Measurements from ENCODE around the gene MYO9A. TPM values are rescaled to one million over a fixed set of nuclear protein-coding genes. Genes with fewer than 3 reads are reported as not detected.

The MYO9A gene, protein sequence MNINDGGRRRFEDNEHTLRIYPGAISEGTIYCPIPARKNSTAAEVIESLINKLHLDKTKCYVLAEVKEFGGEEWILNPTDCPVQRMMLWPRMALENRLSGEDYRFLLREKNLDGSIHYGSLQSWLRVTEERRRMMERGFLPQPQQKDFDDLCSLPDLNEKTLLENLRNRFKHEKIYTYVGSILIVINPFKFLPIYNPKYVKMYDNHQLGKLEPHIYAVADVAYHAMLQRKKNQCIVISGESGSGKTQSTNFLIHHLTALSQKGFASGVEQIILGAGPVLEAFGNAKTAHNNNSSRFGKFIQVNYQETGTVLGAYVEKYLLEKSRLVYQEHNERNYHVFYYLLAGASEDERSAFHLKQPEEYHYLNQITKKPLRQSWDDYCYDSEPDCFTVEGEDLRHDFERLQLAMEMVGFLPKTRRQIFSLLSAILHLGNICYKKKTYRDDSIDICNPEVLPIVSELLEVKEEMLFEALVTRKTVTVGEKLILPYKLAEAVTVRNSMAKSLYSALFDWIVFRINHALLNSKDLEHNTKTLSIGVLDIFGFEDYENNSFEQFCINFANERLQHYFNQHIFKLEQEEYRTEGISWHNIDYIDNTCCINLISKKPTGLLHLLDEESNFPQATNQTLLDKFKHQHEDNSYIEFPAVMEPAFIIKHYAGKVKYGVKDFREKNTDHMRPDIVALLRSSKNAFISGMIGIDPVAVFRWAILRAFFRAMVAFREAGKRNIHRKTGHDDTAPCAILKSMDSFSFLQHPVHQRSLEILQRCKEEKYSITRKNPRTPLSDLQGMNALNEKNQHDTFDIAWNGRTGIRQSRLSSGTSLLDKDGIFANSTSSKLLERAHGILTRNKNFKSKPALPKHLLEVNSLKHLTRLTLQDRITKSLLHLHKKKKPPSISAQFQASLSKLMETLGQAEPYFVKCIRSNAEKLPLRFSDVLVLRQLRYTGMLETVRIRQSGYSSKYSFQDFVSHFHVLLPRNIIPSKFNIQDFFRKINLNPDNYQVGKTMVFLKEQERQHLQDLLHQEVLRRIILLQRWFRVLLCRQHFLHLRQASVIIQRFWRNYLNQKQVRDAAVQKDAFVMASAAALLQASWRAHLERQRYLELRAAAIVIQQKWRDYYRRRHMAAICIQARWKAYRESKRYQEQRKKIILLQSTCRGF (N-terminal part only)
- 59.0 and 60.1 TPM in 2 replicates for total RNA-seq

DNA sequence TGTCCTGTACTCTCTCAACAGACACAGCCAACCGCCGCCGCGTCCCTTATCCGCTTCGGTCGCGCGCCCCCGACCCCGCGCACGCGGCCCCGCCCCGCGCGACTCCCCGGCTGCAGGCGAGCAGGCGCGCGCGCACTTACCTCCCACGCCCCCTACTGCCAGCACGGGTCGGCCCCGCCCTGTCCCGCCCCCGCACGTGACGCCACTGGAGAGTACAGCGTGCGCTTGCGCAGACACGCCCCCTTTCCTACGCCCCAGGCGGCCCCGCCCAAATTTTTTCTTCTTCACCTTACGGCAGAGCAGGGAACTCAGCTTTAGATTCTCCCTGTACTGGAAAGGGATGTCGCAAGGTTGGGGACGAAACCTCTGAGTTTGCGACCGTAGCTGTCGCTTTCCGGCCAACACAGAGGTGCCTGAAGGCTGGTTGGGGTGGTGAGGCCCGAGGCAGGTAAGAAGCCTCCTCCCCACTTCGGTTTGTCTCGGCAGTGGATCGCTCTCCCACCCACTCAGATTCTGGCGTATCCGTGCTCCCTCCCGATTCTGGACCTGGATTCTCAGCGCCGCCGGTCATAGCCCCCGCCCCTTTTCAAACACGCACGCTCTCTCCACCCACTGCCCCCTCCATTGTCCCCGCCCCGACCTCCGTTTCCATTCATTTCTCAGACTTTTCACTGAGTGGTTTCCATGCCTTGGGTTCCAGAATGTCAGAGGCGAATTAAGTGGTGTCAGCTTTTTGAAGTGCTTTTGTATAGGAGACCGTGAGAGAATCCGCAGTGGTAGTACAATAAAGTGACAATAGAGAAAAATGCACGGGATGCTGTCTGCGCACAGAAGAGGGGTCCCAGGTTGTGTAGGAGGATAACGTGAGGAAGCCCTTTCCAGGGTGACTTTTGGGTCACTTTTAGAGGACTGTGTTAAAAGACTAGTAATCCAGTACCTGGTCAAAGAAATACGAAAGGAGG is at the start of gene MYO9A, which contains the start of gene SENP8:
Gene MYO9A (minus strand): TSS at position 134 of the 962 bp plus-strand sequence. CDS start 71,587 bp downstream, outside the sequence.
Gene SENP8 (plus strand): TSS at position 387 of the 962 bp plus-strand sequence. CDS start 21,221 bp downstream, outside the sequence.
- Histone ChIP-seq H3K4me2 (ENCODE audit: insufficient read depth, low read length) (peak within 1 kb of the TSS; percentile 93), H4K20me1 (ENCODE audit: insufficient read depth, low read length) (peaks cover 21% of the 10 kb centered on the region), H3K27me3 (ENCODE audit: insufficient read depth, low read length) (no peaks in the 10 kb centered on the region), H3K79me2 (ENCODE audit: insufficient read depth, low read length) (peaks cover 45% of the 10 kb centered on the region), H2AFZ (ENCODE audit: low read length) (peak within 1 kb of the TSS; percentile 96), H3K4me3 (ENCODE audit: insufficient read depth, low read length) (peak within 1 kb of the TSS; percentile 82), H3K36me3 (ENCODE audit: insufficient read depth, low read length) (no peaks in the 10 kb centered on the region), H3K9me3 (ENCODE audit: low read depth, low read length) (no peaks in the 10 kb centered on the region), H3K27ac (ENCODE audit: low read depth, low read length) (peak within 1 kb of the TSS; percentile 95), H3K4me1 (ENCODE audit: insufficient read depth, low read length) (peaks cover 9% of the 10 kb centered on the region)
- TF ChIP-seq, protein P1, sequence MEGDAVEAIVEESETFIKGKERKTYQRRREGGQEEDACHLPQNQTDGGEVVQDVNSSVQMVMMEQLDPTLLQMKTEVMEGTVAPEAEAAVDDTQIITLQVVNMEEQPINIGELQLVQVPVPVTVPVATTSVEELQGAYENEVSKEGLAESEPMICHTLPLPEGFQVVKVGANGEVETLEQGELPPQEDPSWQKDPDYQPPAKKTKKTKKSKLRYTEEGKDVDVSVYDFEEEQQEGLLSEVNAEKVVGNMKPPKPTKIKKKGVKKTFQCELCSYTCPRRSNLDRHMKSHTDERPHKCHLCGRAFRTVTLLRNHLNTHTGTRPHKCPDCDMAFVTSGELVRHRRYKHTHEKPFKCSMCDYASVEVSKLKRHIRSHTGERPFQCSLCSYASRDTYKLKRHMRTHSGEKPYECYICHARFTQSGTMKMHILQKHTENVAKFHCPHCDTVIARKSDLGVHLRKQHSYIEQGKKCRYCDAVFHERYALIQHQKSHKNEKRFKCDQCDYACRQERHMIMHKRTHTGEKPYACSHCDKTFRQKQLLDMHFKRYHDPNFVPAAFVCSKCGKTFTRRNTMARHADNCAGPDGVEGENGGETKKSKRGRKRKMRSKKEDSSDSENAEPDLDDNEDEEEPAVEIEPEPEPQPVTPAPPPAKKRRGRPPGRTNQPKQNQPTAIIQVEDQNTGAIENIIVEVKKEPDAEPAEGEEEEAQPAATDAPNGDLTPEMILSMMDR (IDR thresholded peaks at IDR 0.05; ENCODE audit: extremely low read depth, low read depth, low read length) = no peak
- DNase-seq (ENCODE audit: insufficient read length, low spot score, missing footprints) = peak; percentile 99

DNA sequence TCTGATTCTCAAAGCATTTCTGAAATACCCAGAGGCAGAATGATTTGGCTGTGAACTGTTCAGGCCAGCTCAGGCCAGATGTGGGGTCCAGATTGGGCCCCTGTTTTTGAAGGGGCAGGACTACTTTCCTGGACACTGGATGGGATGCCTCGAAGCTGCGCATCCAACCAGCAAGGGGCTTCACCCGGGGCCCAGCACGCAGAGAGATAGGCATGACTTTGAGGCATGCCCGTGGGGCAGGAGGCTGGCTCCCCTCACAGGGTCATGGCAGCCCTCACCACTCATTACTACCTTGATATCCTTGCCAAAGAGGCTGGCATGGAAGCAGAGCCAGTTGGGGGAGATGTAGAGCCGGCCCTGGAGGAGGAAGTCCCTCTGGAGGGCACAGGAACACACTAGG is 49.5 kb upstream of the MYO9A start:
- DNase-seq (ENCODE audit: insufficient read length, low spot score, missing footprints) = no peak
- Histone ChIP-seq H3K9me3 (ENCODE audit: low read depth, low read length) (no peaks in the 10 kb centered on the region), H3K4me1 (ENCODE audit: insufficient read depth, low read length) (no peaks in the 10 kb centered on the region), H4K20me1 (ENCODE audit: insufficient read depth, low read length) (no peaks in the 10 kb centered on the region), H3K27ac (ENCODE audit: low read depth, low read length) (no peak overlapping the region), H3K4me3 (ENCODE audit: insufficient read depth, low read length) (no peak overlapping the region), H3K79me2 (ENCODE audit: insufficient read depth, low read length) (no peaks in the 10 kb centered on the region), H3K27me3 (ENCODE audit: insufficient read depth, low read length) (peaks cover 27% of the 10 kb centered on the region), H2AFZ (ENCODE audit: low read length) (no peak overlapping the region), H3K4me2 (ENCODE audit: insufficient read depth, low read length) (no peak overlapping the region), H3K36me3 (ENCODE audit: insufficient read depth, low read length) (no peaks in the 10 kb centered on the region)
- TF ChIP-seq, protein P1 (IDR thresholded peaks at IDR 0.05; ENCODE audit: extremely low read depth, low read depth, low read length) = no peak

DNA sequence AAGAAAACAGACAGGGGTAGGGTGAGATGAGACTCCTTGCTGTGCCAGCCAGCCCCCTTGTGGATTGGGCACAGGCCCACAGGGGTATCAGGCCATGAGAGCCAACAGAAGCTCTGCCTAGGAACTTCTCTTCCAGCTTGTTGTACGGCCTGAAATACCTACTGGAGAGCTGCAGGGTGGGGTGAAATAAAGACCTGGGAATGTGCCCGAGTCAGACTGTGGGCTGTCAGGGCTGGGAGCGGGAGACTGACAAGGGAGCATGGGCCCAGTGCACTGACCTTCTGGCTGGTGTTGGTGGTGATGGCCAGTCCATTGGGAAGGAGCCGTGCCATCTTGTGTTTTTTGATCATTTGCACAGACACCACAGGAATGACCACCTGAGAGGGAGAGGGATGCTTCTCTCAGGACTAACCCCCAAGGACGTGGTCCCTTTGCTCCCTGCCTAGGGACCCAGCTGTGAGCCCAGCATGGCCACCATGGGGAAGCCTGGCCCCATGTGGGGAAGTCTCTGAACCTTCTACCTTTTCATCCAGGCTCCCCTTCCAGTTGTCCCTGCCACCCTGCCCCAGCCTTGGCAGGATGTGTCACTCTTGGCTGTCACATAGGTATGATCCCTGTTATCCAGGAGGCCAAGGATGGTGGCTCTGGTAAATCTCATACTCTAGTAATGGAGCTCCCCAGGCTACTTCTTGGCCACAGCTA is 48.9 kb upstream of the MYO9A start:
- Histone ChIP-seq H2AFZ (ENCODE audit: low read length) (no peak overlapping the region), H4K20me1 (ENCODE audit: insufficient read depth, low read length) (no peaks in the 10 kb centered on the region), H3K4me1 (ENCODE audit: insufficient read depth, low read length) (no peaks in the 10 kb centered on the region), H3K79me2 (ENCODE audit: insufficient read depth, low read length) (no peaks in the 10 kb centered on the region), H3K4me3 (ENCODE audit: insufficient read depth, low read length) (no peak overlapping the region), H3K36me3 (ENCODE audit: insufficient read depth, low read length) (no peaks in the 10 kb centered on the region), H3K27ac (ENCODE audit: low read depth, low read length) (no peak overlapping the region), H3K9me3 (ENCODE audit: low read depth, low read length) (no peaks in the 10 kb centered on the region), H3K4me2 (ENCODE audit: insufficient read depth, low read length) (no peak overlapping the region), H3K27me3 (ENCODE audit: insufficient read depth, low read length) (peaks cover 29% of the 10 kb centered on the region)
- peak; percentile 71 for DNase-seq (ENCODE audit: insufficient read length, low spot score, missing footprints)
- TF ChIP-seq, protein P1 (IDR thresholded peaks at IDR 0.05; ENCODE audit: extremely low read depth, low read depth, low read length) = no peak
